Endothelial cell of umbilical vein (primary cell): ENCODE data around the gene MYO9A.

Experiments
- CTCF ChIP-seq, 2 donors: IDR thresholded peaks; 1 replicate in 1 of 2; 2 replicates in 1 of 2; pipeline ENCODE4 v1.5.1; 2011; ENCODE audit warnings: low read length in 2 of 2, mild to moderate bottlenecking in 2 of 2, moderate library complexity in 2 of 2, control low read depth in 1 of 2, inconsistent platforms in 1 of 2, low read depth in 1 of 2; ENCODE audit not compliant: insufficient read depth in 1 of 2; ENCODE audit errors: extremely low read depth in 1 of 2
- EZH2 ChIP-seq: IDR thresholded peaks from 2 replicates; pipeline ENCODE4 v1.6.1; 2012; ENCODE audit warnings: borderline replicate concordance, low read depth, mild to moderate bottlenecking, moderate library complexity, low read length, inconsistent platforms; ENCODE audit not compliant: severe bottlenecking
- FOS ChIP-seq: IDR thresholded peaks from 2 replicates; pipeline ENCODE4 v1.6.1; 2011; ENCODE audit warnings: mild to moderate bottlenecking, low read length, moderate library complexity, borderline replicate concordance; ENCODE audit not compliant: insufficient read depth
- GATA2 ChIP-seq: IDR thresholded peaks from 2 replicates; pipeline ENCODE4 v1.7.0; 2011; ENCODE audit warnings: low read depth, mild to moderate bottlenecking, moderate library complexity, mixed read lengths, low read length; ENCODE audit not compliant: insufficient read length, insufficient read depth
- JUN ChIP-seq: IDR thresholded peaks from 2 replicates; pipeline ENCODE4 v1.6.1; 2011; ENCODE audit warnings: borderline replicate concordance, low read depth; ENCODE audit not compliant: insufficient read length, insufficient read depth
- MAX ChIP-seq: IDR thresholded peaks from 2 replicates; pipeline ENCODE4 v1.6.1; 2011; ENCODE audit not compliant: insufficient read depth, insufficient read length
- MYC ChIP-seq: IDR thresholded peaks from one replicate; pipeline ENCODE4 v1.6.1; 2011; ENCODE audit warnings: mild to moderate bottlenecking, low read depth, low read length
- POLR2A ChIP-seq: IDR thresholded peaks from 2 replicates; pipeline ENCODE4 v1.6.1; 2012; ENCODE audit warnings: low read depth, mild to moderate bottlenecking, control low read depth, low read length
- POLR2AphosphoS5 ChIP-seq: IDR thresholded peaks from 2 replicates; pipeline ENCODE4 v1.6.1; 2012; ENCODE audit warnings: low read depth, mild to moderate bottlenecking, control low read depth, low read length, moderate library complexity; ENCODE audit not compliant: insufficient read depth

DNA sequence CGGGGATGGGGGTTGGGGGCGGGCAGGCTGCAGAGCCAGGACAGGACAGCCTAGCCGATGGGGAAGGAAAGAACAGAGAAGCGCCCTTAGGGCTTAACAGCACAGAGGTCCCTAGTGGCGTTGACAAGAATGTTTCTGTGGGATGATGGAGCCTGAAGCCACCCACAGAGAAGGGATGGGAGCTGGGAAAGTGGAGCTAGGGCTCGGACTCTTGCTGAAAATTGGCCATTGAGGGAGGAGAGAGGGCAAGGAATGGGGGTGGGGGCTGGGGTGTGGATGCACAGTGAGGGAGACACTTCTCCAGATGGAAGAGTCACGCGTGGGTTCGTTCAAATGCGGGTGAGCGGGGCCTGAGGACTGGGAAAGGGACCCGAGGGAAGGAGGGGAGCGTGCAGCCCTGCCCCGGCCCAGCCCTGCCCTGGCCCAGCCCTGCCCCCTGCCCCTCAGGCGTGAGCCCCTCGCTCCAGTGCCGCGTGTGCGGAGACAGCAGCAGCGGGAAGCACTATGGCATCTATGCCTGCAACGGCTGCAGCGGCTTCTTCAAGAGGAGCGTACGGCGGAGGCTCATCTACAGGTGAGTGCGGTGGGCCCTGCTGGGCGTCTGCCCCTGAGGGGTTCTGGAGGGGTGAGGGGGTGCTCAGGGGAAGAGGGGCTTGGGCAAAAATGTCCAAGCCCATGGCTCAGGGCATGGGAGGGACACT is 306.8 kb downstream of the MYO9A start:
- TF ChIP-seq CTCF (IDR thresholded peaks at IDR 0.05; ENCODE audit: extremely low read depth in 1 of 2, insufficient read depth in 1 of 2, low read depth in 1 of 2, low read length in 2 of 2) (no peak), POLR2AphosphoS5 (no peak), MYC (no peak), EZH2 (no peak), FOS (no peak), POLR2A (no peak), JUN (no peak), GATA2 (no peak), MAX (no peak)
